ENCODE data around the gene PAX4.
A peak's percentile ranks its signal among the peaks of the same experiment; 100 is the strongest.

The PAX4 gene

DNA sequence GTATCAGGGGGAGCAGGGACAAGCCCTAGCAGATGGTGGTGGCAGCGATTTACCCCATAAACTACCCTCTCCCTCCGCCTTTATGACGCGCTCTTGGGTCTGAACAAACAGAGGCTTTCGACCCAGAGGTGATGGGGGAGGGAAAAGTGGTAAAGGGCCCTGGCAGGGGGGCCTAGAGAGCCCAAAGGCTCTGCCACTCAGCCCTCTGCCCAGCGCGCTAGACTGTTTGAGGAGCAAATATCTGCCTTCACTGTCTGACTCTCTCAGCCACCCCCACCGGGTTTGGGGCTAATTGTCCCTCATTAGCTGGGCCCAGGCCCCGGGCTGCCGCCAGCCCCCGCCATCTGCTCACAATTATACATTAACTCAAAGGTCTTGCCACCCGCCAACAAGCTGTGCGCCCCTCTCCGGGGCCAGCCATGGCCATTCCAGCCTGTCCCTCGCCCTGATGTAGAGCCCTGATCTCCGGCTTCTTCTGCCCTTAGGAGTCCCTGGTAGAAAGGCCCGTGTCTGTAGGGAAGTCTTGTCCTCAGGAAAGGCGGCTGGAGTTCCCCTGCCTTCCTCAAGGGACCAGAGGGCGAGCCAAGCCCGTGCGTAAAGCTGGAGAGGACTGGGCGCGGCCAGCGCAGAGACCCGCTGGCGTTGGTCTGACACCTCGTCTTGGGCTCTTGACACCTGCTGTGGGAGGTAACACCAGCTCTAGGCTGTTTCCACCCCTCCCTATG is 1.9 kb upstream of the PAX4 start:
- TF ChIP-seq TCF4 (CRISPR knock-in tag; IDR thresholded peaks at IDR 0.05; ENCODE audit: borderline replicate concordance) (no peak), ISL1 (CRISPR knock-in tag; IDR thresholded peaks at IDR 0.05) (no peak), ZC3H10 (CRISPR knock-in tag; IDR thresholded peaks at IDR 0.05) (no peak), OSR1 (CRISPR knock-in tag; IDR thresholded peaks at IDR 0.05) (no peak), CSDC2 (CRISPR knock-in tag; IDR thresholded peaks at IDR 0.05) (no peak), ZNF70 (CRISPR knock-in tag; IDR thresholded peaks at IDR 0.05) (no peak), RARB (CRISPR knock-in tag; IDR thresholded peaks at IDR 0.05) (no peak)
- TF ChIP-seq, protein P1, sequence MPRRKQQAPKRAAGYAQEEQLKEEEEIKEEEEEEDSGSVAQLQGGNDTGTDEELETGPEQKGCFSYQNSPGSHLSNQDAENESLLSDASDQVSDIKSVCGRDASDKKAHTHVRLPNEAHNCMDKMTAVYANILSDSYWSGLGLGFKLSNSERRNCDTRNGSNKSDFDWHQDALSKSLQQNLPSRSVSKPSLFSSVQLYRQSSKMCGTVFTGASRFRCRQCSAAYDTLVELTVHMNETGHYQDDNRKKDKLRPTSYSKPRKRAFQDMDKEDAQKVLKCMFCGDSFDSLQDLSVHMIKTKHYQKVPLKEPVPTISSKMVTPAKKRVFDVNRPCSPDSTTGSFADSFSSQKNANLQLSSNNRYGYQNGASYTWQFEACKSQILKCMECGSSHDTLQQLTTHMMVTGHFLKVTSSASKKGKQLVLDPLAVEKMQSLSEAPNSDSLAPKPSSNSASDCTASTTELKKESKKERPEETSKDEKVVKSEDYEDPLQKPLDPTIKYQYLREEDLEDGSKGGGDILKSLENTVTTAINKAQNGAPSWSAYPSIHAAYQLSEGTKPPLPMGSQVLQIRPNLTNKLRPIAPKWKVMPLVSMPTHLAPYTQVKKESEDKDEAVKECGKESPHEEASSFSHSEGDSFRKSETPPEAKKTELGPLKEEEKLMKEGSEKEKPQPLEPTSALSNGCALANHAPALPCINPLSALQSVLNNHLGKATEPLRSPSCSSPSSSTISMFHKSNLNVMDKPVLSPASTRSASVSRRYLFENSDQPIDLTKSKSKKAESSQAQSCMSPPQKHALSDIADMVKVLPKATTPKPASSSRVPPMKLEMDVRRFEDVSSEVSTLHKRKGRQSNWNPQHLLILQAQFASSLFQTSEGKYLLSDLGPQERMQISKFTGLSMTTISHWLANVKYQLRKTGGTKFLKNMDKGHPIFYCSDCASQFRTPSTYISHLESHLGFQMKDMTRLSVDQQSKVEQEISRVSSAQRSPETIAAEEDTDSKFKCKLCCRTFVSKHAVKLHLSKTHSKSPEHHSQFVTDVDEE (CRISPR knock-in tag; IDR thresholded peaks at IDR 0.05) = no peak
- ATAC-seq = peak; percentile 21; the same call in 2 of the 3 replicates

DNA sequence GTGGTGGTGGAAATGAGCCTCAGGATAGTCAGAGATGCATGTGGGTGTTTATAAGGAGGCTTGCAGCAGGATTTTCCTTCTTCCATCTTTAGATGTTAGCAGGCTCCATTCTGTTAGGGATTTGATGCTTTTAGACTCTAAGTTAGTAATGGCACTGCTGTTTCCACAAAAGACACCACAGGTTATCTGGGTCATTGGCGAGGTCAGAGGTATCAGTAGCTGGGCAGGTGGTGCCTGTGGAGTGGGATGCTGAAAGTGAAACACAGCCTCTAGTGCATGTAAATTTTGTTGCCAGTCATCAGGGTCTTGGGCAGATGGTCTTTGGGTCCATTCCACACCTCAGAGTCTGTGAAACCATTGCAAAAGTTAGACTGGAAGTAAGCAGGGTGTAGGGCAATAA is 833 bp upstream of the PAX4 start:
- no peak for ATAC-seq

DNA sequence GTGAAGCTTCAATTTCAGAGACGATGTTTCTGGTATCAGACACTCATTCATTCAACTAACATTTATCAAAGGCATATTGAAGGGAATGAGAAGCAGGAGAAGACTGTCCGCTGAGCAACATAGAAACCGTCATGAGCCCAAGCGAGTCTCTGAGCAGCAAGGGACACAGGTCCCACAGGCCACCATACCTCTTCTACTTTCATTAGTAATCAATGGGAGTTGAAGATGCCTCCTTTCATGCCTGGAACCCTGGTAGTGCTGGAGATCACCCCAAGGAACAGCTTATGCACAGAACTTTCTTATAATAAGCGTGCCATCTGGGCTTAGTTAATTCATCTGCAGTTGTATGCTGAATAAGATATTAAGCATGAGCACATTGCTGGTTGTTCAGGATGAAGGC is 1.2 kb downstream of the PAX4 start:
- no peak for ATAC-seq
- TF ChIP-seq, protein P2, sequence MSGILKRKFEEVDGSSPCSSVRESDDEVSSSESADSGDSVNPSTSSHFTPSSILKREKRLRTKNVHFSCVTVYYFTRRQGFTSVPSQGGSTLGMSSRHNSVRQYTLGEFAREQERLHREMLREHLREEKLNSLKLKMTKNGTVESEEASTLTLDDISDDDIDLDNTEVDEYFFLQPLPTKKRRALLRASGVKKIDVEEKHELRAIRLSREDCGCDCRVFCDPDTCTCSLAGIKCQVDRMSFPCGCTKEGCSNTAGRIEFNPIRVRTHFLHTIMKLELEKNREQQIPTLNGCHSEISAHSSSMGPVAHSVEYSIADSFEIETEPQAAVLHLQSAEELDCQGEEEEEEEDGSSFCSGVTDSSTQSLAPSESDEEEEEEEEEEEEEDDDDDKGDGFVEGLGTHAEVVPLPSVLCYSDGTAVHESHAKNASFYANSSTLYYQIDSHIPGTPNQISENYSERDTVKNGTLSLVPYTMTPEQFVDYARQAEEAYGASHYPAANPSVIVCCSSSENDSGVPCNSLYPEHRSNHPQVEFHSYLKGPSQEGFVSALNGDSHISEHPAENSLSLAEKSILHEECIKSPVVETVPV (CRISPR knock-in tag; IDR thresholded peaks at IDR 0.05) = no peak
- TF ChIP-seq ZC3H10 (CRISPR knock-in tag; IDR thresholded peaks at IDR 0.05) (no peak), ESRRG (CRISPR knock-in tag; IDR thresholded peaks at IDR 0.05) (no peak), ZNF70 (CRISPR knock-in tag; IDR thresholded peaks at IDR 0.05) (no peak), BACH2 (CRISPR knock-in tag; IDR thresholded peaks at IDR 0.05; ENCODE audit: borderline replicate concordance) (no peak), ISL1 (CRISPR knock-in tag; IDR thresholded peaks at IDR 0.05) (no peak), ZFP3 (CRISPR knock-in tag; IDR thresholded peaks at IDR 0.05) (no peak), TCF4 (CRISPR knock-in tag; IDR thresholded peaks at IDR 0.05; ENCODE audit: borderline replicate concordance) (no peak), GLIS3 (CRISPR knock-in tag; IDR thresholded peaks at IDR 0.05) (no peak), TOX (CRISPR knock-in tag; IDR thresholded peaks at IDR 0.05; ENCODE audit: borderline replicate concordance) (no peak), OSR1 (CRISPR knock-in tag; IDR thresholded peaks at IDR 0.05) (no peak), ZNF565 (CRISPR knock-in tag; conservative IDR thresholded peaks at IDR 0.05; ENCODE audit: low read depth) (no peak), RARB (CRISPR knock-in tag; IDR thresholded peaks at IDR 0.05) (no peak), PPARA (CRISPR knock-in tag; IDR thresholded peaks at IDR 0.05; ENCODE audit: borderline replicate concordance) (no peak), ZFP30 (CRISPR knock-in tag; IDR thresholded peaks at IDR 0.05) (no peak)
- TF ChIP-seq, protein P3, sequence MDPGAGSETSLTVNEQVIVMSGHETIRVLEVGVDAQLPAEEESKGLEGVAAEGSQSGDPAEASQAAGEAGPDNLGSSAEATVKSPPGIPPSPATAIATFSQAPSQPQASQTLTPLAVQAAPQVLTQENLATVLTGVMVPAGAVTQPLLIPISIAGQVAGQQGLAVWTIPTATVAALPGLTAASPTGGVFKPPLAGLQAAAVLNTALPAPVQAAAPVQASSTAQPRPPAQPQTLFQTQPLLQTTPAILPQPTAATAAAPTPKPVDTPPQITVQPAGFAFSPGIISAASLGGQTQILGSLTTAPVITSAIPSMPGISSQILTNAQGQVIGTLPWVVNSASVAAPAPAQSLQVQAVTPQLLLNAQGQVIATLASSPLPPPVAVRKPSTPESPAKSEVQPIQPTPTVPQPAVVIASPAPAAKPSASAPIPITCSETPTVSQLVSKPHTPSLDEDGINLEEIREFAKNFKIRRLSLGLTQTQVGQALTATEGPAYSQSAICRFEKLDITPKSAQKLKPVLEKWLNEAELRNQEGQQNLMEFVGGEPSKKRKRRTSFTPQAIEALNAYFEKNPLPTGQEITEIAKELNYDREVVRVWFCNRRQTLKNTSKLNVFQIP (CRISPR knock-in tag; IDR thresholded peaks at IDR 0.05; ENCODE audit: borderline replicate concordance, low read depth) = no peak

More for the DNA sequence above, 833 bp upstream of the PAX4 start:
- TF ChIP-seq ZFP3 (CRISPR knock-in tag; IDR thresholded peaks at IDR 0.05) = no peak
- no peak for TF ChIP-seq RARB (CRISPR knock-in tag; IDR thresholded peaks at IDR 0.05)
- TF ChIP-seq, protein P2 (CRISPR knock-in tag; IDR thresholded peaks at IDR 0.05) = no peak
- TF ChIP-seq TOX (CRISPR knock-in tag; IDR thresholded peaks at IDR 0.05; ENCODE audit: borderline replicate concordance) = no peak
- no peak for TF ChIP-seq ZNF565 (CRISPR knock-in tag; conservative IDR thresholded peaks at IDR 0.05; ENCODE audit: low read depth)
- TF ChIP-seq ZNF8 (CRISPR knock-in tag; IDR thresholded peaks at IDR 0.05) = no peak
- TF ChIP-seq ISL1 (CRISPR knock-in tag; IDR thresholded peaks at IDR 0.05) = no peak
- no peak for TF ChIP-seq ESRRG (CRISPR knock-in tag; IDR thresholded peaks at IDR 0.05)
- TF ChIP-seq OSR1 (CRISPR knock-in tag; IDR thresholded peaks at IDR 0.05) = no peak
- no peak for TF ChIP-seq ARNTL (CRISPR knock-in tag; IDR thresholded peaks at IDR 0.05; ENCODE audit: borderline replicate concordance, low read depth)
- TF ChIP-seq CSDC2 (CRISPR knock-in tag; IDR thresholded peaks at IDR 0.05) = no peak
- TF ChIP-seq, protein P4, sequence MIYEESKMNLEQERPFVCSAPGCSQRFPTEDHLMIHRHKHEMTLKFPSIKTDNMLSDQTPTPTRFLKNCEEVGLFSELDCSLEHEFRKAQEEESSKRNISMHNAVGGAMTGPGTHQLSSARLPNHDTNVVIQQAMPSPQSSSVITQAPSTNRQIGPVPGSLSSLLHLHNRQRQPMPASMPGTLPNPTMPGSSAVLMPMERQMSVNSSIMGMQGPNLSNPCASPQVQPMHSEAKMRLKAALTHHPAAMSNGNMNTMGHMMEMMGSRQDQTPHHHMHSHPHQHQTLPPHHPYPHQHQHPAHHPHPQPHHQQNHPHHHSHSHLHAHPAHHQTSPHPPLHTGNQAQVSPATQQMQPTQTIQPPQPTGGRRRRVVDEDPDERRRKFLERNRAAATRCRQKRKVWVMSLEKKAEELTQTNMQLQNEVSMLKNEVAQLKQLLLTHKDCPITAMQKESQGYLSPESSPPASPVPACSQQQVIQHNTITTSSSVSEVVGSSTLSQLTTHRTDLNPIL (CRISPR knock-in tag; IDR thresholded peaks at IDR 0.05; ENCODE audit: low read depth) = no peak
- no peak for TF ChIP-seq ZNF70 (CRISPR knock-in tag; IDR thresholded peaks at IDR 0.05)
- TF ChIP-seq, protein P1 (CRISPR knock-in tag; IDR thresholded peaks at IDR 0.05) = no peak
- no peak for TF ChIP-seq ZFP30 (CRISPR knock-in tag; IDR thresholded peaks at IDR 0.05)
- TF ChIP-seq ZC3H10 (CRISPR knock-in tag; IDR thresholded peaks at IDR 0.05) = no peak
- TF ChIP-seq GLIS3 (CRISPR knock-in tag; IDR thresholded peaks at IDR 0.05) = no peak
- no peak for TF ChIP-seq PPARA (CRISPR knock-in tag; IDR thresholded peaks at IDR 0.05; ENCODE audit: borderline replicate concordance)
